CD14-positive monocyte (primary cell): ENCODE measurements around the gene ENO2. TPM values are rescaled to one million over a fixed set of nuclear protein-coding genes. Genes with fewer than 3 reads are reported as not detected.
"Not testable (repeated sequence)": the region's sequence is repeated elsewhere in the genome, so short reads cannot be mapped to it uniquely, and the experiment has no call there.

Experiments
- DNase-seq, 3 donors: peaks; one replicate each; pipeline ENCODE4 v3.0.0-alpha.2; 2011 to 2022
- H2AFZ ChIP-seq: 2 replicates; pipeline ENCODE4 v1.6.0; 2012; ENCODE audit warnings: mild to moderate bottlenecking, low read depth, low read length, inconsistent platforms; ENCODE audit not compliant: insufficient read depth, poor library complexity, severe bottlenecking
- H3K27ac ChIP-seq, 2 donors: 1 replicate in 1 of 2; 2 replicates in 1 of 2; pipeline ENCODE4 v1.5.1; 2012 to 2013; ENCODE audit warnings: low read length in 2 of 2, control low read depth in 1 of 2, inconsistent platforms in 1 of 2, low read depth in 1 of 2, mild to moderate bottlenecking in 1 of 2
- H3K27me3 ChIP-seq, 2 donors: one replicate each; pipeline versions ENCODE4 v1.6.0 to v1.6.1; 2011 to 2013; ENCODE audit warnings: low read length in 2 of 2; ENCODE audit not compliant: control insufficient read depth in 2 of 2, insufficient read depth in 2 of 2
- H3K36me3 ChIP-seq, 2 donors: replicated peaks in 1 of 2; 1 replicate in 1 of 2; 2 replicates in 1 of 2; pipeline versions ENCODE4 v1.5.1 to v1.6.1; 2012 to 2013; ENCODE audit warnings: low read length in 2 of 2, control low read depth in 1 of 2, inconsistent platforms in 1 of 2, mild to moderate bottlenecking in 1 of 2; ENCODE audit not compliant: insufficient read depth in 2 of 2, control insufficient read depth in 1 of 2
- H3K4me1 ChIP-seq, 2 donors: 1 replicate in 1 of 2; 2 replicates in 1 of 2; pipeline versions ENCODE4 v1.5.1 to v1.6.1; 2012 to 2013; ENCODE audit warnings: low read length in 2 of 2, control low read depth in 1 of 2, inconsistent platforms in 1 of 2, mild to moderate bottlenecking in 1 of 2, moderate library complexity in 1 of 2; ENCODE audit not compliant: insufficient read depth in 2 of 2, control insufficient read depth in 1 of 2
- H3K4me2 ChIP-seq: replicated peaks from 2 replicates; pipeline ENCODE3; 2012; ENCODE audit warnings: low read length, moderate library complexity, mild to moderate bottlenecking; ENCODE audit not compliant: poor library complexity, severe bottlenecking; ENCODE audit errors: extremely low read depth
- H3K4me3 ChIP-seq, 3 experiments: fragments of 200-600 bp in 1 of 3; sonication (generic) in 1 of 3; replicated peaks in 1 of 3; 1 replicate in 2 of 3; 2 replicates in 1 of 3; pipeline ENCODE4 v1.5.1; 2011 to 2013; ENCODE audit warnings: low read length in 3 of 3, mild to moderate bottlenecking in 3 of 3, control low read depth in 2 of 3, low read depth in 2 of 3, inconsistent platforms in 1 of 3, moderate library complexity in 1 of 3
- H3K79me2 ChIP-seq: 2 replicates; pipeline ENCODE4 v1.6.0; 2012; ENCODE audit warnings: mild to moderate bottlenecking, control low read depth, inconsistent platforms, low read length, moderate library complexity; ENCODE audit not compliant: insufficient read depth
- H3K9ac ChIP-seq: 2 replicates; pipeline ENCODE4 v1.6.0; 2017; ENCODE audit warnings: low read length, mild to moderate bottlenecking; ENCODE audit not compliant: insufficient read depth, poor library complexity, severe bottlenecking
- H3K9me3 ChIP-seq, 2 donors: replicated peaks in 1 of 2; 1 replicate in 1 of 2; 2 replicates in 1 of 2; pipeline versions ENCODE4 v1.5.1 to v1.6.1; 2012 to 2013; ENCODE audit warnings: low read length in 2 of 2, control low read depth in 1 of 2; ENCODE audit not compliant: control insufficient read depth in 1 of 2, insufficient read depth in 1 of 2
- H4K20me1 ChIP-seq: 2 replicates; pipeline ENCODE4 v1.6.0; 2012; ENCODE audit warnings: mild to moderate bottlenecking, low read length, control low read depth, moderate library complexity; ENCODE audit not compliant: insufficient read depth
- H3K27ac Mint-ChIP-seq, 7 donors: one replicate each; pipeline ENCODE4 v1.8.0; 2020; ENCODE audit warnings: mild to moderate bottlenecking in 7 of 7, mixed read lengths in 7 of 7, moderate library complexity in 6 of 7, inconsistent platforms in 2 of 7
- H3K27me3 Mint-ChIP-seq, 3 donors: one replicate each; pipeline ENCODE4 v1.8.0; 2021 to 2022; ENCODE audit warnings: low read depth in 3 of 3, mild to moderate bottlenecking in 3 of 3, mixed read lengths in 3 of 3, moderate library complexity in 3 of 3, inconsistent platforms in 1 of 3
- H3K36me3 Mint-ChIP-seq, 2 donors: one replicate each; pipeline ENCODE4 v1.8.0; 2020; ENCODE audit warnings: mixed read lengths in 2 of 2, inconsistent platforms in 1 of 2, mild to moderate bottlenecking in 1 of 2
- H3K4me1 Mint-ChIP-seq: one replicate; pipeline ENCODE4 v1.8.0; 2020; ENCODE audit warnings: mild to moderate bottlenecking, mixed read lengths
- H3K4me3 Mint-ChIP-seq, 2 donors: one replicate each; pipeline ENCODE4 v1.8.0; 2020; ENCODE audit warnings: mild to moderate bottlenecking in 2 of 2, mixed read lengths in 2 of 2, moderate library complexity in 1 of 2
- H3K9me3 Mint-ChIP-seq, 7 donors: one replicate each; pipeline ENCODE4 v1.8.0; 2020 to 2022; ENCODE audit warnings: mixed read lengths in 7 of 7, mild to moderate bottlenecking in 6 of 7, moderate library complexity in 6 of 7, inconsistent platforms in 2 of 7
- CTCF ChIP-seq: fragments of 200-600 bp; IDR thresholded peaks from one replicate; pipeline ENCODE4 v1.8.0; 2022; ENCODE audit warnings: antibody characterized with exemption, mild to moderate bottlenecking
- WGBS: methylation state at CpG from one replicate; pipeline ENCODE4 v1.1.5; 2013; ENCODE audit warnings: missing lambda C conversion rate; ENCODE audit not compliant: insufficient coverage; 5-methylcytosine and 5-hydroxymethylcytosine counted together
- intact Hi-C, 2 donors: fragments of 100-400 bp; cut with micrococcal nuclease; formaldehyde crosslinking; loops; one replicate each; pipeline versions ENCODE4 v1.15.0 to v1.15.1; 2023
- polyA plus RNA-seq, 3 donors: library from polyadenylated mRNA; depleted of rRNA in 1 of 3; unstranded in 2 of 3; stranded (reverse) in 1 of 3; fragments of 300-500 nt in 2 of 3; fragments of >200 nt in 1 of 3; fragmentation: Illumina TruSeq in 2 of 3; gene quantifications; 1 replicate in 2 of 3; 2 replicates in 1 of 3; pipeline ENCODE4 v1.2.3, GENCODE V29; 2012 to 2021

ENO2 gene
- polyA plus RNA-seq, 3 donors: 0.09 to 0.43 (median 0.19) TPM

- no peak overlapping the region for H3K4me3 ChIP-seq
- peaks cover 13 to 30% of the 10 kb centered on the region in 2 donors for H3K36me3 ChIP-seq
- peak; percentile 44 to 65 (median 65) for DNase-seq
- Mint-ChIP-seq H3K27ac (peak overlapping the region; percentile 74 to 91 (median 85)), H3K27me3 (peaks cover 0 to 1% (median 1%) of the 10 kb centered on the region in 3 donors), H3K4me1 (peaks cover 45% of the 10 kb centered on the region), H3K4me3 (no peak overlapping the region), H3K9me3 (no peaks in the 10 kb centered on the region), H3K36me3 (peaks cover 21 to 27% of the 10 kb centered on the region in 2 donors)
- H3K9ac ChIP-seq: no peak overlapping the region
- intact Hi-C loops: no loop called here
- no peaks in the 10 kb centered on the region for H3K9me3 ChIP-seq
- no peaks in the 10 kb centered on the region for H3K27me3 ChIP-seq
- H3K4me1 ChIP-seq: peaks cover 40 to 48% of the 10 kb centered on the region in 2 donors
- H4K20me1 ChIP-seq: no peaks in the 10 kb centered on the region
- TF ChIP-seq CTCF: no peak
- 60% methylated on average over 1 of the region's 8 CpGs for WGBS
- peak overlapping the region; percentile 34 to 44 for H3K27ac ChIP-seq
- H3K4me2 ChIP-seq: no peak overlapping the region
- H2AFZ ChIP-seq: no peak overlapping the region
- peaks cover 4% of the 10 kb centered on the region for H3K79me2 ChIP-seq
Observed at GRCh38 chr12:6887460-6887859, 26.9 kb upstream of the ENO2 start.

- 100% methylated on average over 1 of the region's 2 CpGs for WGBS
- Histone ChIP-seq H4K20me1 (no peaks in the 10 kb centered on the region), H3K4me1 (peaks cover 40 to 48% of the 10 kb centered on the region in 2 donors), H3K4me3 (no peak overlapping the region), H2AFZ (no peak overlapping the region), H3K27me3 (no peaks in the 10 kb centered on the region), H3K9me3 (no peaks in the 10 kb centered on the region), H3K27ac (no peak overlapping the region), H3K9ac (no peak overlapping the region), H3K4me2 (no peak overlapping the region), H3K36me3 (peaks cover 13 to 22% of the 10 kb centered on the region in 2 donors), H3K79me2 (peaks cover 4% of the 10 kb centered on the region)
- no peak for DNase-seq
- peaks cover 18% of the 10 kb centered on the region in 2 donors for H3K36me3 Mint-ChIP-seq
- H3K27me3 Mint-ChIP-seq: peaks cover 0 to 1% (median 1%) of the 10 kb centered on the region in 3 donors
- H3K27ac Mint-ChIP-seq: peak overlapping the region in 1 of 7 donors; percentile 28
- TF ChIP-seq CTCF: no peak
- peaks cover 45% of the 10 kb centered on the region for H3K4me1 Mint-ChIP-seq
- H3K9me3 Mint-ChIP-seq: no peaks in the 10 kb centered on the region
- intact Hi-C loops: no loop called here
- no peak overlapping the region for H3K4me3 Mint-ChIP-seq
Observed at GRCh38 chr12:6888360-6888759, 26.0 kb upstream of the ENO2 start.

GRCh38 chr12:6888794-6889193 is 25.6 kb upstream of the ENO2 start:
- H3K27me3 ChIP-seq, H3K79me2 ChIP-seq, H3K4me2 ChIP-seq, H3K4me3 Mint-ChIP-seq, H3K27me3 Mint-ChIP-seq, H3K9me3 Mint-ChIP-seq, H3K9ac ChIP-seq, H3K27ac Mint-ChIP-seq, H3K9me3 ChIP-seq, H3K4me3 ChIP-seq, H2AFZ ChIP-seq, intact Hi-C loops, DNase-seq, H4K20me1 ChIP-seq, H3K27ac ChIP-seq: not testable (repeated sequence)
- H3K4me1 ChIP-seq: peaks cover 41 to 51% of the 10 kb centered on the region in 2 donors
- Mint-ChIP-seq H3K36me3 (peaks cover 14 to 15% of the 10 kb centered on the region in 2 donors), H3K4me1 (peaks cover 46% of the 10 kb centered on the region)
- peaks cover 10 to 17% of the 10 kb centered on the region in 2 donors for H3K36me3 ChIP-seq
- WGBS: no CpG with 5 or more reads among the region's 7 CpGs
